T-helper 2 cell (primary cell): ENCODE data around the gene KCNK18.

ENCODE experiments used
- DNase-seq, 5 experiments: peaks; one replicate each; pipeline versions ENCODE4 v3.0.0 to v3.0.0-alpha.2; 2012 to 2022

KCNK18 gene

DNA sequence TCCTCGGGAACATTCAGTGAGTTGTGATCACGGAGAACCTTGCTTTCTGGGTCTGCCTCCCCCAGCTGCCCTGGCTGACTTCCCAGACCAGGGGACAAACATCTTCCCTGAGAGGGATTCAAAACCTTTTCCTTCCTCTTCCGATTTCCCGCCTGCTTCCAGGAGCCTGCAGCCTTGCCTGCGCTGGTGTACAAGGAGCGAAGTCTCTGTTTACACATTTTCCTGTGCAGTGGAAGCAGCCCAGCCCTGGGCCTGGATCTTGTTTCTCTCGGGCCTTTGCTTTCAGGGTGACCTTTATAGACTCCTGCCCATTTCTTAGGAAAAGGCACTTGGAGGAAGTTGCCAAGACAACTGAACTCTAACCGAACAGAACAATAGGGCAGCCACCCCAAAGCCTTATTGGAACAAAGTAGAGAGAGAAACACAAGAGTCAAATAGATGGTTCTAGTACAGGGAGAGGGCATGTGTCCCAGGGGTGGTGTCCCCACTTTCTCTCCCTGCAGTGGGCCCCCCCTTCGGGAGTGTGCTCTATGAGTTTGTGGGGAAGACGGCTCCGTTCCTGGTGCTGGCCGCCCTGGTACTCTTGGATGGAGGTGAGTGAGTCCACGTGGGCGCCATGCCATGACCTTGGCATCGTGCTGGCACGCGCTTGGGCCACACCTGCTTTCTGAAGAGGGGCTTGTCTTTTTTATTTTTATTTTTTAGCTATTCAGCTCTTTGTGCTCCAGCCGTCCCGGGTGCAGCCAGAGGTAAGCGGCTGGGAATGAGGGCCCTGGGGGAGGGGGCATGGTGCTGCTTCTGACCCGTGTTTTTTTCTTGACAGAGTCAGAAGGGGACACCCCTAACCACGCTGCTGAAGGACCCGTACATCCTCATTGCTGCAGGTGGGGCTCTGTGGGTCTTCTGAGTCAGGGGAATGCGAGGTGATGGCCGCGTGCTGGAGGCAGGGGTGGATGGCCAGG is 57.8 kb downstream of the KCNK18 start:
- no peak for DNase-seq

GRCh38 chr10:117255835-117256460 is 58.7 kb downstream of the KCNK18 start:
- no peak for DNase-seq

DNA sequence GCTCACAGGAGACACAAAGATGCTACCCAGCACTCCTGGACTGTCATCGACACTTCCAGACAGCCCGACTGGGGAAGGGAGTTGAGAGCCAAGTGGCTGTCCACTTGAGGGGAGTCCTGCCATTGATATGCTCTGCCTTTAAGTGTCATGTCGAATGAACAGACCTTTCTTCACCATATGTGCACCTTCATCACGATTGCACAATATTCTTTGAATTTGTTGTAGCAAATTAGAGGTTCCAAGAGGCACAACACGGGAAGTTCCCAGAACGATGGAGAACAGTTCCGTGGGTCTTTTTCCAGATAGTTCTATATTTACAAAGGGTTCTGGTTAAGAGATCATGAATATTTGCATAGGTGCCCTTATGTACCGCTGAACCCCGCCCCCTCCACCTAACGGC is 59.6 kb downstream of the KCNK18 start:
- DNase-seq: no peak

- no peak for DNase-seq
Measured at GRCh38 chr10:117257721-117258120, 60.4 kb downstream of the KCNK18 start.

DNA sequence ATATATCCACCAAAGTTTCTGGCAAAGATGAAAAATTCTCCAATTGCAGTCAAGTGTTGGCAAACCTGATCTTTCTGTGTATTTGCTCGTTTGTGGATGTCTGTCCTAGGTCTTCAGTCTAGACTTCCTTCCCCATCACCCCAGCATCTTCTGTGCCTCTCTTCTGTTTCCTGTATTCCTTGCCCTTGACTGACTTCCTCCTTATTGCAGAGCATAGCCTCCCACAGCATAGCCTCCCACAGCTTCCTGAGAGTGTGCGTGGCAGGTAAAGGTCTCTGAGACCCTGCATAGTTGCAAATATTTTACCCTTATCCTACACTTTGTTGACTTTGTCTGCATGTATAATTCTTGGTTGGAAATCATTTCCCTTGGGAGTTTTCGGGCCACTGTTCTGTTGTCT is 62.0 kb downstream of the KCNK18 start:
- DNase-seq: no peak
